Right hindlimb (tissue), 1 donor: ENCODE results near the gene IKZF1.

Experiments
- DNase-seq: peaks from one replicate; pipeline ENCODE4 v3.0.0-alpha.2; 2018

IKZF1 gene

GRCh38 chr7:50357426-50357825 is 52.9 kb downstream of the IKZF1 start:
- DNase-seq: no peak

GRCh38 chr7:50358041-50358705 is 53.7 kb downstream of the IKZF1 start:
- DNase-seq: no peak

- DNase-seq: no peak
Observed at GRCh38 chr7:50358779-50359178, 54.3 kb downstream of the IKZF1 start.

GRCh38 chr7:50359258-50359994 is 54.9 kb downstream of the IKZF1 start:
- no peak for DNase-seq

- no peak for DNase-seq
Observed at GRCh38 chr7:50359995-50360925, 55.7 kb downstream of the IKZF1 start.

- no peak for DNase-seq
Observed at GRCh38 chr7:50362142-50362541, 57.6 kb downstream of the IKZF1 start.

- no peak for DNase-seq
Observed at GRCh38 chr7:50362712-50363282, 58.3 kb downstream of the IKZF1 start.

- no peak for DNase-seq
Observed at GRCh38 chr7:50363327-50364060, 59.0 kb downstream of the IKZF1 start.

- no peak for DNase-seq
Observed at GRCh38 chr7:50364645-50365044, 60.1 kb downstream of the IKZF1 start.

GRCh38 chr7:50366311-50366710 is 61.8 kb downstream of the IKZF1 start:
- no peak for DNase-seq

GRCh38 chr7:50367100-50367499 is 62.6 kb downstream of the IKZF1 start:
- no peak for DNase-seq

GRCh38 chr7:50367570-50367969 is 63.1 kb downstream of the IKZF1 start:
- no peak for DNase-seq

GRCh38 chr7:50368366-50368765 is 63.9 kb downstream of the IKZF1 start:
- DNase-seq: no peak

- no peak for DNase-seq
Observed at GRCh38 chr7:50369143-50370026, 64.9 kb downstream of the IKZF1 start.

GRCh38 chr7:50370884-50371283 is 66.4 kb downstream of the IKZF1 start:
- no peak for DNase-seq

- DNase-seq: no peak
Observed at GRCh38 chr7:50371551-50372021, 67.1 kb downstream of the IKZF1 start.

GRCh38 chr7:50372923-50373322 is 68.4 kb downstream of the IKZF1 start:
- no peak for DNase-seq

GRCh38 chr7:50376056-50376820 is 71.7 kb downstream of the IKZF1 start:
- no peak for DNase-seq

- no peak for DNase-seq
Observed at GRCh38 chr7:50377356-50377755, 72.8 kb downstream of the IKZF1 start.

- DNase-seq: no peak
Observed at GRCh38 chr7:50379082-50379481, 74.6 kb downstream of the IKZF1 start.
